SK-N-SH treated with all-trans-retinoic acid at 6 μM for 48 hours (cell line): Measurements from ENCODE around the gene WFIKKN2.

Experiments
- ATAC-seq: fragments of 200-7000 bp; cut with Tn5 transposase; 3 replicates; pipeline ENCODE4 v1.9.1; 2020; ENCODE audit warnings: mild to moderate bottlenecking, moderate library complexity
- ARNTL ChIP-seq: fragments of 450-650 bp; formaldehyde crosslinking; IDR thresholded peaks from 2 replicates; pipeline ENCODE4 v1.5.0; 2020; ENCODE audit warnings: low read depth, mild to moderate bottlenecking, moderate library complexity, borderline replicate concordance
- BACH2 ChIP-seq: fragments of 250-450 bp; sonication (Bioruptor Pico); IDR thresholded peaks from 2 replicates; pipeline ENCODE4 v1.9.0; 2021; ENCODE audit warnings: mild to moderate bottlenecking, borderline replicate concordance
- CREB5 ChIP-seq: fragments of 250-450 bp; sonication (Bioruptor Pico); IDR thresholded peaks from 2 replicates; pipeline ENCODE4 v1.5.1; 2020; ENCODE audit warnings: low read depth, mild to moderate bottlenecking, moderate library complexity
- CSRNP3 ChIP-seq: fragments of 250-450 bp; sonication (Bioruptor Pico); IDR thresholded peaks from 2 replicates; pipeline ENCODE4 v1.5.1; 2021; ENCODE audit warnings: mild to moderate bottlenecking, moderate library complexity
- ESRRG ChIP-seq: fragments of 250-450 bp; sonication (Bioruptor Pico); IDR thresholded peaks from 2 replicates; pipeline ENCODE4 v1.6.1; 2021; ENCODE audit warnings: mild to moderate bottlenecking
- GLIS3 ChIP-seq: fragments of 250-450 bp; sonication (Bioruptor Pico); IDR thresholded peaks from 2 replicates; pipeline ENCODE4 v1.5.0; 2020; ENCODE audit warnings: mild to moderate bottlenecking, moderate library complexity
- ISL1 ChIP-seq: fragments of 250-450 bp; sonication (Bioruptor Pico); IDR thresholded peaks from 2 replicates; pipeline ENCODE4 v2.1.2; 2022; ENCODE audit warnings: mild to moderate bottlenecking, moderate library complexity
- OSR1 ChIP-seq: fragments of 250-450 bp; sonication (Bioruptor Pico); IDR thresholded peaks from 2 replicates; pipeline ENCODE4 v1.8.0; 2022; ENCODE audit warnings: moderate library complexity, mild to moderate bottlenecking, inconsistent platforms
- PATZ1 ChIP-seq: fragments of 250-450 bp; sonication (Bioruptor Pico); IDR thresholded peaks from 2 replicates; pipeline ENCODE4 v1.8.0; 2020; ENCODE audit warnings: mild to moderate bottlenecking, moderate library complexity, borderline replicate concordance
- PPARA ChIP-seq: fragments of 250-450 bp; sonication (Bioruptor Pico); IDR thresholded peaks from 2 replicates; pipeline ENCODE4 v1.5.0; 2020; ENCODE audit warnings: mild to moderate bottlenecking, borderline replicate concordance
- RARB ChIP-seq: fragments of 250-450 bp; sonication (Bioruptor Pico); IDR thresholded peaks from 2 replicates; pipeline ENCODE4 v1.8.0; 2021; ENCODE audit warnings: mild to moderate bottlenecking, moderate library complexity
- SNAI2 ChIP-seq: fragments of 250-450 bp; sonication (Bioruptor Pico); IDR thresholded peaks from 2 replicates; pipeline ENCODE4 v1.5.0; 2020; ENCODE audit warnings: mild to moderate bottlenecking, moderate library complexity
- TCF4 ChIP-seq: fragments of 250-450 bp; sonication (Bioruptor Pico); IDR thresholded peaks from 2 replicates; pipeline ENCODE4 v1.8.0; 2021; ENCODE audit warnings: mild to moderate bottlenecking, moderate library complexity, borderline replicate concordance
- ZC3H10 ChIP-seq: fragments of 250-450 bp; sonication (Bioruptor Pico); IDR thresholded peaks from 2 replicates; pipeline ENCODE4 v1.5.1; 2021; ENCODE audit warnings: mild to moderate bottlenecking, moderate library complexity
- ZFP3 ChIP-seq: fragments of 250-450 bp; sonication (Bioruptor Pico); IDR thresholded peaks from 2 replicates; pipeline ENCODE4 v1.5.0; 2020; ENCODE audit warnings: mild to moderate bottlenecking, moderate library complexity
- ZFP30 ChIP-seq: fragments of 450-650 bp; formaldehyde crosslinking; IDR thresholded peaks from 2 replicates; pipeline ENCODE4 v1.5.0; 2022; ENCODE audit warnings: mild to moderate bottlenecking, moderate library complexity
- ZNF8 ChIP-seq: fragments of 450-650 bp; formaldehyde crosslinking; IDR thresholded peaks from 2 replicates; pipeline ENCODE4 v1.5.0; 2020; ENCODE audit warnings: mild to moderate bottlenecking, moderate library complexity
- TF ChIP-seq, protein P1 (sequence below): fragments of 250-450 bp; sonication (Bioruptor Pico); IDR thresholded peaks from 2 replicates; pipeline ENCODE4 v1.5.0; 2020; ENCODE audit warnings: mild to moderate bottlenecking, moderate library complexity

The WFIKKN2 gene

GRCh38 chr17:50867363-50868139, 32.2 kb downstream of the WFIKKN2 start:
- 0 out of 2 replicates have a peak, but pooled peaks have one; percentile 31 for TF ChIP-seq PATZ1 (CRISPR knock-in tag)
- TF ChIP-seq SNAI2 (CRISPR knock-in tag): no peak
- no peak for TF ChIP-seq ZC3H10
- no peak for TF ChIP-seq BACH2
- no peak for TF ChIP-seq ESRRG (CRISPR knock-in tag)
- TF ChIP-seq TCF4 (CRISPR knock-in tag): no peak
- peak; percentile 78; the same call in 1 of the 2 replicates for TF ChIP-seq ZFP3
- TF ChIP-seq ISL1 (CRISPR knock-in tag): 0 out of 2 replicates have a peak, but pooled peaks have one; percentile 13
- TF ChIP-seq ZFP30 (CRISPR knock-in tag): no peak
- no peak for TF ChIP-seq ARNTL (CRISPR knock-in tag)
- TF ChIP-seq CSRNP3 (CRISPR knock-in tag): no peak
- peak; percentile 80 for ATAC-seq

- ATAC-seq: no peak
- TF ChIP-seq ISL1 (CRISPR knock-in tag) (no peak), BACH2 (no peak), RARB (CRISPR knock-in tag) (no peak), CSRNP3 (CRISPR knock-in tag) (no peak), ZFP30 (CRISPR knock-in tag) (no peak), CREB5 (CRISPR knock-in tag) (no peak), ZFP3 (no peak), ZNF8 (no peak)
Measured at GRCh38 chr17:50868140-50868438, 32.7 kb downstream of the WFIKKN2 start.

- ATAC-seq: no peak
- TF ChIP-seq OSR1 (no peak), PPARA (CRISPR knock-in tag) (no peak), GLIS3 (no peak), SNAI2 (CRISPR knock-in tag) (no peak), TCF4 (CRISPR knock-in tag) (no peak), ZFP30 (CRISPR knock-in tag) (no peak), ZFP3 (no peak), ESRRG (CRISPR knock-in tag) (no peak), ARNTL (CRISPR knock-in tag) (no peak), ZNF8 (no peak), CREB5 (CRISPR knock-in tag) (no peak)
- TF ChIP-seq, protein P1, sequence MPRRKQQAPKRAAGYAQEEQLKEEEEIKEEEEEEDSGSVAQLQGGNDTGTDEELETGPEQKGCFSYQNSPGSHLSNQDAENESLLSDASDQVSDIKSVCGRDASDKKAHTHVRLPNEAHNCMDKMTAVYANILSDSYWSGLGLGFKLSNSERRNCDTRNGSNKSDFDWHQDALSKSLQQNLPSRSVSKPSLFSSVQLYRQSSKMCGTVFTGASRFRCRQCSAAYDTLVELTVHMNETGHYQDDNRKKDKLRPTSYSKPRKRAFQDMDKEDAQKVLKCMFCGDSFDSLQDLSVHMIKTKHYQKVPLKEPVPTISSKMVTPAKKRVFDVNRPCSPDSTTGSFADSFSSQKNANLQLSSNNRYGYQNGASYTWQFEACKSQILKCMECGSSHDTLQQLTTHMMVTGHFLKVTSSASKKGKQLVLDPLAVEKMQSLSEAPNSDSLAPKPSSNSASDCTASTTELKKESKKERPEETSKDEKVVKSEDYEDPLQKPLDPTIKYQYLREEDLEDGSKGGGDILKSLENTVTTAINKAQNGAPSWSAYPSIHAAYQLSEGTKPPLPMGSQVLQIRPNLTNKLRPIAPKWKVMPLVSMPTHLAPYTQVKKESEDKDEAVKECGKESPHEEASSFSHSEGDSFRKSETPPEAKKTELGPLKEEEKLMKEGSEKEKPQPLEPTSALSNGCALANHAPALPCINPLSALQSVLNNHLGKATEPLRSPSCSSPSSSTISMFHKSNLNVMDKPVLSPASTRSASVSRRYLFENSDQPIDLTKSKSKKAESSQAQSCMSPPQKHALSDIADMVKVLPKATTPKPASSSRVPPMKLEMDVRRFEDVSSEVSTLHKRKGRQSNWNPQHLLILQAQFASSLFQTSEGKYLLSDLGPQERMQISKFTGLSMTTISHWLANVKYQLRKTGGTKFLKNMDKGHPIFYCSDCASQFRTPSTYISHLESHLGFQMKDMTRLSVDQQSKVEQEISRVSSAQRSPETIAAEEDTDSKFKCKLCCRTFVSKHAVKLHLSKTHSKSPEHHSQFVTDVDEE: no peak
Measured at GRCh38 chr17:50868602-50869001, 33.2 kb downstream of the WFIKKN2 start.
